GM18517 (cell line): Measurements from ENCODE around the gene RNF144A.

Source experiments
- ATAC-seq: cut with Tn5 transposase; IDR thresholded peaks from one replicate; pipeline ENCODE4 v1.9.1; 2021; ENCODE audit warnings: mild to moderate bottlenecking, moderate library complexity; ENCODE audit not compliant: unreplicated experiment

The RNF144A gene

GRCh38 chr2:7071154-7071553 is 153.9 kb downstream of the RNF144A start:
- no peak for ATAC-seq

GRCh38 chr2:7071916-7072556 is 154.8 kb downstream of the RNF144A start:
- ATAC-seq: no peak

- no peak for ATAC-seq
Measured at GRCh38 chr2:7073901-7074300, 156.7 kb downstream of the RNF144A start.

- ATAC-seq: no peak
Measured at GRCh38 chr2:7075834-7076233, 158.6 kb downstream of the RNF144A start.

GRCh38 chr2:7077660-7078267 is 160.6 kb downstream of the RNF144A start:
- no peak for ATAC-seq

- no peak for ATAC-seq
Measured at GRCh38 chr2:7083580-7084509, 166.6 kb downstream of the RNF144A start.

GRCh38 chr2:7084601-7085000 is 167.4 kb downstream of the RNF144A start:
- ATAC-seq: no peak

- no peak for ATAC-seq
Measured at GRCh38 chr2:7089284-7089683, 172.1 kb downstream of the RNF144A start.

GRCh38 chr2:7089898-7090510 is 172.8 kb downstream of the RNF144A start:
- no peak for ATAC-seq

GRCh38 chr2:7093376-7093775 is 176.2 kb downstream of the RNF144A start:
- ATAC-seq: no peak
